HG03469 (cell line): Measurements from ENCODE around the gene LCAT.
"Not testable (repeated sequence)": the region's sequence is repeated elsewhere in the genome, so short reads cannot be mapped to it uniquely, and the experiment has no call there.

Experiments used
- ATAC-seq: cut with Tn5 transposase; IDR thresholded peaks from one replicate; pipeline ENCODE4 v1.9.1; 2021; ENCODE audit warnings: mild to moderate bottlenecking, moderate library complexity, moderate number of reproducible peaks; ENCODE audit not compliant: unreplicated experiment

Gene LCAT, protein sequence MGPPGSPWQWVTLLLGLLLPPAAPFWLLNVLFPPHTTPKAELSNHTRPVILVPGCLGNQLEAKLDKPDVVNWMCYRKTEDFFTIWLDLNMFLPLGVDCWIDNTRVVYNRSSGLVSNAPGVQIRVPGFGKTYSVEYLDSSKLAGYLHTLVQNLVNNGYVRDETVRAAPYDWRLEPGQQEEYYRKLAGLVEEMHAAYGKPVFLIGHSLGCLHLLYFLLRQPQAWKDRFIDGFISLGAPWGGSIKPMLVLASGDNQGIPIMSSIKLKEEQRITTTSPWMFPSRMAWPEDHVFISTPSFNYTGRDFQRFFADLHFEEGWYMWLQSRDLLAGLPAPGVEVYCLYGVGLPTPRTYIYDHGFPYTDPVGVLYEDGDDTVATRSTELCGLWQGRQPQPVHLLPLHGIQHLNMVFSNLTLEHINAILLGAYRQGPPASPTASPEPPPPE

DNA sequence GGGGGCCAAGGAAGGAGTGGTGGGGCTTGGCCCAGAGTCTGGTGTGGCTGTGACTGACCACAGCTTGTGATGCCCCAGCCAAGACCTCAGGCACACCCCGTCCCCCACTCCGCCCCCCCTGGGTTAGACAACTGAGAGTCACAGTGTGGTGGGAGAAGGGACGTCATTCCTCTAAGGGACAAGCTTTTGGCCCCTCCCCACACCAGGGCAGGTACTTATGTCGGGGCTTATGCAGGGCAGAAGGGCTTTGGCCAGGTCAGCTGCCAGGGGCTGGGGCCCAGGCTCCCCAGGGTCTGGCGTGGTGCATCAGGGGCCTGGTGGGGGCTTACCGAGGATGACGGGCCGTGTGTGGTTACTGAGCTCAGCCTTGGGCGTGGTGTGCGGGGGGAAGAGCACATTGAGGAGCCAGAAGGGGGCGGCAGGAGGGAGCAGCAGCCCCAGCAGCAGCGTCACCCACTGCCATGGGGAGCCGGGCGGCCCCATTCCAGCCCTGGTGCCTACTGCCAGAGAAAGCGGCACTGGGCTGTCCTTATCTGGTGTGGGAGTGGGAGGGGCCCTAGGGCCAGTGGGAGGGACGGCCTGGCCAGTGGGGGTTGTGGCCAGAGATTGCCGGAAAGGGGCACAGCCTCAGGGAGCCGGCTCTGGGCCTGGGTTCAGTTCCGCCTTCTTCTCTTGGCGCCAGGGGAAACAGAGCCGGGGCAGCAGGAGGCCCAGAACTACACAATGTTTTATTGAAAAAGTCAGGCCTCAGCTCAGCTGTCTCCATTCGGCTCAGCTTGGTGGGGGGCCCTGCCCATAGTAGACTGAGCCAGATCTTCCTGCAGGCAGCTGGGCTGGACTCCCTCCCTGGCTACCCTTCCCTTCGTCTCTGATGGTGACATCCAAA, at the start of gene LCAT:
TSS of gene LCAT (minus strand) at position 502 of the 886 bp plus-strand sequence. CDS start at position 483, 19 bp downstream.
- no peak for ATAC-seq

DNA sequence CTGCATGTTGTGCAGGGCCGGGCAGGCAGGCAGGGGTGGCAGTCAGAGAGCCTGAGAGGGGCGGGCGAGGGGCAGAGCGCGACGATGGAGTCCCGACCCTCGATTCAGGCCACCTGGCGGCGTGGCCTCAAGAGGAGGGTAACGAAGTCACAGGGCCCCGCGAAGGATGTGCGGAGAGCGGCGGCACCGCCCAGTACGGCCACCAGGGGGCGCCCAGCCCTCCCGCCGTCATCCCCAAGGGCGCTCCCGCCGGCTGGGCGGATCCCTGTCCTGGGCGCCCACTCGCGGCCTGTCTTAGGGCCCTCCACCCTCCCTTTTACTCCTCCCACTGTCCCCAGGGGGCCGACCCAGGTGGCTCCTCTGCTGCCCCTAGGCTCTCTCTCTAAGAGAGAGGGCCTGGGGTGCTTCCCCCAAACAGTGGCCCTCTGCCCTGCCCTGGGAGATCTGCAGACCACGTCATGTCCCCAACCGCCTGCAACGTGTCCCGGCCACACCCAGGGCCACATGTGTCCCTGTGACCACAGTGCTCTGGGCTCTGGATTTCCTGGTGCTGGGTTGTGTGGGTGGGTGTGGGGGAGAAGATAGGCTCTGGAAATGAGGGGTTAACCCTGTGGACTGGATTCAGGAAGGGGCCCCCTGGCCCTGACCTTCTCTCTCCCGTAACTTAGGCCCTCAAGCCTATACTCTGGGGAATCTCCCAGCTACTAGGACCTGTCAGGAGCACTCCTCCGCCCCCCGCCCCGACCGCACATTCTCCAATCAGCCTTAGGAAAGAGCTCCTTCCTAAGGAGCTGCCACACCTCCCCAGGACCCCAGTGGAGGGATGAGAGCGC, 49.5 kb upstream of the LCAT start:
- peak; percentile 47 for ATAC-seq

DNA sequence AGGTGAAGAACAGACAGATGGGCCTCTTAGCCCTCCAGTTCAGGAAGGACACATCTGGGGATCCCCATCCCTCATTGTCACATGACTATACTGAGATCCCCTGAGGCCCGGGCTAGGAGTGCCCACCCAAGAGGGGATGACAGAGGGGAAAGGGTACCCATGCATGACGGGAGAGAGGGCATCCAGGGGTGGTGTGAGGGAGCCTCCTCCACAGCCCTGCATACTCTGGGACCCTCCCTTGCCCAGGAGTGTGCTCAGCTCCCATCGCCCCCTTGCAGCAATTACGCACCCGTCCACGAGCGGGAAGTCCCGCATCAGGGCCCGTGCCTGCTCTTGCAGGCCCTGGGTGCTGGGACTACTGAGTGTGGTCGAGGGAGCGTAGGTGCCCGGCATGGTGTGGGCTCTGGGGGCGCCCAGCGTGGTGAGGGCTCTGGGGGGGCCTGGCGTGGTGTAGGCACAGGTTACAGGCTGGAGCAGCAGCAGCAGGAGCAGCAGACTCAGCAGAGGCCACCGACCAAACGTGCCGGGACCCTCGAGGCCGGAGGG, 48.8 kb upstream of the LCAT start:
- no peak for ATAC-seq

DNA sequence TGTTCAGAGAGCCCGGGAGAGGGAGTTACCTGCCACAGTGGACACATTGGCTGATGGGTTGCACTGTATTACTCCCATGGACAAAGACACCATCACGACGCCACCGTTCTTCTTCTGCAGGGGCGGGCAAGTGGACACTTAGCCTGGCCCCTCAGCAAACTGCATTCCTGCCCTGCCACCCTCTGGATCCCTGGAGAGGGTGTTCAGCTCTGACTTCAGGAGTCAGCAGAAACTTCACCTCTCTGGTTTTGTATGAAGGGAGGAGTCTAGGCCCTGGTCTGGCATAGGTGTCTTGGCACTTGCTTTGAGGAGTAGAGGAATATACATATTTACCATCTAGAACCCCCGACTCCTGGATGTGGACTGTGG, 46.1 kb upstream of the LCAT start:
- ATAC-seq = no peak

DNA sequence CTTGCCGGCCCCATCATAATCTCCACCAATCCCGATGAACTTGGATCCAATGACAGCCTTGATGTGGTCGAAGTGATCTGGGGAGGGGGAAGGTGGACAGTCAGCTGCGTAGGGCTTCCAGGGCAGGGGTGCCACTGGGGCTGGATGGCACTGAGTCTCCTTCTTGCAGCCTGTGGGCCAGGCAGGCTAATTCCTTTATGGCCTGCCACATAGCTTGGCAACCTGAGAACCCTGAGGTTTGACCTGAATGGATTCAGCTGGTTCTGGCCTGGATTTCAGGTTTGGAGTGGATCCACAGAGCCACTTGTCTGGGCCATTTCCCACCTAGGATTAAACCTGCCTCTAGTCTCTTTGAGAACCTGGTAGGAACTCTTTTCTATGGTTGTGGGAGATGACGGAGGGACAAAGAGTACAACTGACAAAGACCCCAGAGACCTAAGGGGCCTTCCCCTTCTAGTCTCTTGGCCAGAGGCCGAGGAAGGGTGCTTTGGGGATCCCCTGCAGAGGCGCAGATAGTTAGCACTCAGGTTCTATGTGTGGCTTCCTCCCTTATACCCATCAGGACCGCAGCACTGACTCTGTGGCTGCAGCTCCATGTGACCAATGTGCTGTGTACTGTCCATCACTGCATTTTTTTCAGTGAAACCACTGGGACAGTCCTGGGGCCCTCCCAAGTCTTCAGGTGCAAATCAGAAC, 45.5 kb upstream of the LCAT start:
- no peak for ATAC-seq

DNA sequence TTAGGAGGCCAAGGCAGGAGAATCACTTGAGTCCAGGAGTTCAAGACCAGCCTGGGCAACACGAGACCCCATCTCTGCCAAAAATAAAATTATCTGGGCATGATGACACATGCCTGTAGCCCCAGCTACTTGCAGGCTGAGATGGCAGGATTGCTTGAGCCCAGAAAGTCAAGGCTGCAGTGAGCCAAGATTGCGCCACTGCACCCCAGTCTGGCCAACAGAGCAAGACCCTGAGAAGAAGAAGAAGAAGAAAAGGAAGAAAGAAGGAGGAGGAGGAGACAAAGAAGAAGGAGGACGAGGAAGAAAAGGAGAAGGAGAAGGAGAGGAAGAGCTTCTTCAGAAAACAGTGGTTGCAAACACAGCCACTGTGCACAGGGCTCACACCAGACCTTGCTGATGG, 44.8 kb upstream of the LCAT start:
- no peak for ATAC-seq

DNA sequence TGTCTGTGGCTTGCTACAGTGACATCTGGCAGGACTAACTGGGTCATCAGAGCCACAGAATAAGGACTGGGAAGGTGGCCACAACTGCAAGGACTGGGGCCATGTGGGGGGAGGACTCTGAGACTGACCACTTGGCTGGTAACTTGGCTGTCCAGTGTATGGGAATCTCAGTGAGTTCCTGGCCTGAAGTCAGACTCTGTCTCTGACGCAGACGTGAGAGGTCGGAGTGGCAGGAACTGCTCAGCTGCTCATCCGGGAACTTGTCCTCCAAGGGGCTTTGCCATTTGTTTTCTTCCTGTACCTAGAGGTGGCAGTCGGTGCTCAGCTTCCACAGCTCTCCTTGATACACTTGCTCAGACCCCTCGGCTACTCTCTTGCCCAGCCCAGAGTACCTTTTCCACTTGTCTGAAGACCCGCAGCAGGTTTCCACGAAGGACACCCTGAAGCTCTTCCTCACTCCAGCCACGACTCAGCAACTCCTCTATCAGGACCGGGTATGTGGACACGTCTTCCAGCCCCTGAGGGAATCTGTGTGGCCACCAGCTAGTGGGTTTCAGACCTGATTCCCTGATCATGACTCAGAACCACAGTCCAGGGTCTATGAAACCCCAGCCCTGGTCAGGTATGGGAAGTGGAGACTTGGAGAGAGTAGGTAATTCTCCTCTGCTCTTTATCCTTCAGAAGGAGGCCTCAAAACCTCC, 43.7 kb upstream of the LCAT start:
- no peak for ATAC-seq

DNA sequence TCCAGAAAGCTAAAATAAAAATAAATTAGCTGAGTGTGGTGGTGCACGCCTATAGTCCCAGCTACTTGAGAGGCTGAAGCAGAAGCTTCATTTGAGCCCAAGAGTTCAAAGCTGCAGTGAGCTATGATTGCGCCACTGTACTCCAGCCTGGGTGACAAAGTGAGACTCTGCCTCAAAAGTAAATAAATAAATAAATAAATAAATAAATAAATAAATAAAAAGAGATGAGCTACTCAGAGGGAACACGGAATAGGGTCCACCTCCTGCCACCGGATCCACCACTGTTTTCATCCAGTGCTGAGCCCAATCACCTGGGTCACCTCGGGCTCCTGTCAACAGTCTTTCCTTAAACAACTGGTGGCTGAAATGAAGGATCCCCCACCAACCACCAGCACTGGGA, 43.0 kb upstream of the LCAT start:
- no peak for ATAC-seq

DNA sequence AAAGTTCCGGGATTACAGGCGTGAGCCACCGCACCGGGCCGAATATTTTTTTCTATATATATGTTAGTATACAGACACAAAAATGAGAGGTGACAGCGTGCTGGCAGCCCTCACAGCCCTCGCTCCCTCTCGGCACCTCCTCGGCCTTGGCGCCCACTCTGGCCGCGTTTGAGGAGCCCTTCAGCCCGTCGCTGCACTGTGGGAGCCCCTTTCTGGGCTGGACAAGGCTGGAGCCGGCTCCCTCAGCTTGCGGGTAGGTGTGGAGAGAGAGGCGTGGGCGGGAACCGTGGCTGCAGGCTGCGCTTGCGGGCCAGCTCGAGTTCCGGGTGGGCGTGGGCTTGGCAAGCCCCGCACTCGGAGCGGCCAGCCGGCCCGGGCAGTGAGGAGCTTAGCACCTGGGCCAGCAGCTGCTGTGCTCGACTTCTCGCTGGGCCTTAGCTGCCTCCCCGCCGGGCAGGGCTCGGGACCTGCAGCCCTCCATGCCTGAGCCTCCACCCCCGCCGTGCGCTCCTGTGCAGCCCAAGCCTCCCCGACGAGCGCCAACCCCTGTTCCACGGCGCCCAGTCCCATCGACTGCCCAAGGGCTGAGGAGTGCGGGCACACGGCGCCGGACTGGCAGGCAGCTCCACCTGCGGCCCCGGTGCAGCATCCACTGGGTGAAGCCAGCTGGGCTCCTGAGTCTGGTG, 38.2 kb upstream of the LCAT start:
- ATAC-seq = no peak

DNA sequence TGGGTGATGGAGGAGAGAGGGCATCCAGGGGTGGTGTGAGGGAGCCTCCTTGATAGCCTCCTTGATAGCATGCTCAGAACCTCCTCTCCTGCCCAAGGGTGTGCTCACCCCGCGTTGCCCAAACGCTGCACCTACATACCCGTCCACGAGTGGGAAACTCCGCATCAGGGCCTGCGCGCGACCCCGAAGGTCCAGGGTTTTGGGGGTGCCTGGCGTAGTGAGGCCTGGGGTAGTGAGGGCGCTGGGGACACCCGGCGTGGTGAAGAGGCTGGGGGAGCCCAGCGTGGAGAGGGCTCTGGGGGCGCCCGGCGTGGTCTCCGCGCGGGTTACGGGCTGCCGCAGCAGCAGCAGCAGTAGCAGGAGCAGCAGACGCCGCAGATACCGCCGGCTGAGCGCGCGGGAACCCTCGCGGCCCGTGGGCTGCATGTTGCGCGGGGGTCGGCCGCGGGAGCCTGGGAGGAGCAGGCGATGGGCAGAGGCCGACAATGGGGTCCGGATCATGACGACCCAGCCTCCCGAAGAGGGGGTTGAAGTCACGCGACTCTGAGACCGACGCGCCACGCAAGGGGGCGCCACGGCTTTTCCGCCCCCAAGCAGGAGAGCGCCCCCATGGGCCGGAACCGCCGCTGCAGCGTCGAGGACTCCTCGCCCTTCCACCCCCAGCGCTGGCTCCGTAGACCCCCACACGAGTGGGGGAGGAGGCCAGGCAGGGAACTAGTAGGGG, 36.2 kb upstream of the LCAT start, which contains the start of gene DPEP3:
TSS of gene DPEP3 (minus strand) at position 545 of the 724 bp plus-strand sequence. CDS start at position 426, 119 bp downstream.
- ATAC-seq = no peak

DNA sequence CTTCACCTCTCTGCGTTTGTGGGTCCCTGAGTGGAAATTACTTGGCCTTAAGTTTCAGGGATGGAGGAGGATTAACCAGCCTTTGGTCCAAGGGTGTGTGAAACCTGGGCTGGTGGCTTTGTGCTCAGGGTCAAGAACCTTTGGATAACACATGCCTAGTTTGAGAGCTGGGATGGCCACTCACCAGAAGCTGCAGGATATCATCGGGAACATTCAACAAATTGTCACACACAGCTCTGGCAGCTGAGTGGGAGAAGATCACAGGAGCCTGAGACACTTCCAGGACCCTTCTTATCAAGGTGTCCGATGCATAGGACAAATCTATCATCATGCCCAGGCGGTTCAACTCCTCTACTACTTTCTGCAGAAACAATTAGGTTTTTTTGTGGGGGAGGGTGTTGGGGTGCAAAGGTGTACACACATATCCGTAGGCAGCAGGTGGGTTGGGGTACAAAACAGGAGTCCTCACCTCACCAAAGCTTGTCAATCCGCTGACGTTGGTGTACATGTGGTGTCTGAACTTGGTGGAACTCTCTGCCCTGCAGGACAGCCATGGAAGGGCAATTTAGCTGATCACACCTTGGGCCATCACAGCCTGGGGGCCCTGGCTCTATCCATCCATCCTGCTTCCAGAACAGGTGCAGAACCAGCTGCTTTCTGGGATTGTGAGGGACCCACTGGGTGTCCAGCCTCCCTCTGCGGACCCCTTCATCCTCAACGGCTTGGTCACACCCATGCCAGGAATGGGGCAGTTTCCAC, 33.7 kb upstream of the LCAT start:
- ATAC-seq = no peak

DNA sequence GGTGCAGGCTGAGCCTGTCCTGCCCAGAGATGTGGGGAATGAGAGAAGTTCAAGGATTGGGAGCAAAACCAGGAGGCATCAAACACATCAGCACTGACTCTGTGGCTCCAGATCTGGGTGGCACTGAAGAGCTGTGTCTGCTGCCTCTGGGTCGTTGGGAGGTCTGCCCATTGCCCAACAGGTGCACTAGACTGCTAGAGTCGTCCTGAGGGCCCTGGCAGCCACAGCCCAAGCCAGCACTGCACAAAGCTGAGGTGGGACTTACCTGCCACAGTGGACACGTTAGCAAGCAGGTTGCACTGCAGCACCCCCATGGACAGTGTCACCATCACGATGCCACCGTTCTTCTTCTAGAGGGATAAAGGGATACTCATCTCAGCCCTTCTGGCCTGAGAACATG, 33.1 kb upstream of the LCAT start:
- no peak for ATAC-seq

DNA sequence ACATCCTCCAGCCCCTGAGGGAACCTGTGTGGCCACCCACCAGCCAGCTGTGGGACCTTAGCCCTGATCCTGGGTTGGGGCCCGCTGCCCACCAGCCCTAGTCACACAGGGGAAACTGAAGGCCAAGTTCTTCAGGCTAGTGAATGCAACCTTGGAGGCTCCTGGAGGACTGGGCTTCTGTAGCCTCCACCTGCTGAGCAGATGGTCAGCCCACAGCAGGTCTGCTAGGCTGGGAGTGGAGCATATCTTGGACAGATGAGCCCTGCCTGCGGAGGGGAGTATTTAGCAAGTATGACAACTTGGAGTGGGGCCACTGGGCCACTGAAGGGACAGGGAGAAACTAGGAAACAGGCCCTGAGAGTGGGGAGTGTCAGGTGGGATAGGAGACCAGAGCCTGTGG, 32.3 kb upstream of the LCAT start:
- no peak for ATAC-seq

DNA sequence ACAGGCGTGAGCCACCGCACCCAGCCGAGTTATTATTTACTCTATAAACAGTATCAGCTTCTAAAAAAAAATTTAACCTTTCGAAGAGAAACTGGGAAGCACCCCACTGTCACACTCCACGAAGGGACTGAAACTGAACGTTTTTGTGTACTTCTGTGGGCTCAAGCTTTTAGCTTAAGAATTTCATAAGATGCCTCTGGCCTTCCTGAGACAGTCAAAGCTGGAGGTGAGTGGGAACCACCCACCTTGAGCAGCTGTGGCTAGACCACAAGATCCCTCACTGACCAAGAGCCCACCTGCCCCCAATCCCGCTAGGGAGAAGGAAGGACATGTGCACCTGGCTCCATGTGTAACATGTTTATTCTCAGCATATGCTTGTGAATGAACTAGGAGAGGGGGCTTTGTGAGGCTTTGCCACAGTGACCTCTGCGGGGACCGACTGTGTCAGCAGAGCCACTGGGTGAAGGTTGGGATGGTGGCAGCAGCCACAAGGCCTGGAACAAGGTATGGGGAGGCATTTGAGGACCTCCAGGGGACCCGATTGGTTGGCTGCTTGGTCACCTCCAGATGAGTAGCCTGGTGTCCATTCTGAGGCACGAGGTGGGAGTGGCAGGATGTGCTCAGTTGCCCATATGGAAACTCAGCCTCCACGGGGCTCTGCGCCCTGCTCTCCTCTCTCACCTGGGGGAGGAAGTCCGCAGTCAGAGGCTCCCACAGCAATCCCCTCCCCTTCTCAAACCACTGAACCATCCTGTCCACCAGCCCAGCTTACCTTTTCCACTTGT, 31.6 kb upstream of the LCAT start:
- no peak for ATAC-seq

DNA sequence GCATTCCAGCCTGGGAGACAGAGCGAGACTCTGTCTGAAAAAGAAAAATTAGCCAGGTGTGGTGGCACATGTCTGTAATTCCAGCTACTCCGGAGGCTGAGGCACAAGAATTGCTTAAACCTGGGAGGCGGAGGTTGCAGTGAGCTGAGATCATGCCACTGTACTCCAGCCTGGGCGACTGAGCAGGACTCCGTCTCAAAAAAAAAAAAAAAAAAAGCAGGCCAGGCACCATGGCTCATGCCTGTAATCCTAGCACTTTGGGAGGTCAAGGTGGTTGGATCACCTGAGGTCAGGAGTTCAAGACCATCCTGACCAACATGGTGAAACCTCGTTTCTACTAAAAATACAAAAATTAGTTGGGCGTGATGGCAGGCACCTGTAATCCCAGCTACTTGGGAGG, 28.4 kb upstream of the LCAT start:
- not testable (repeated sequence) for ATAC-seq

DNA sequence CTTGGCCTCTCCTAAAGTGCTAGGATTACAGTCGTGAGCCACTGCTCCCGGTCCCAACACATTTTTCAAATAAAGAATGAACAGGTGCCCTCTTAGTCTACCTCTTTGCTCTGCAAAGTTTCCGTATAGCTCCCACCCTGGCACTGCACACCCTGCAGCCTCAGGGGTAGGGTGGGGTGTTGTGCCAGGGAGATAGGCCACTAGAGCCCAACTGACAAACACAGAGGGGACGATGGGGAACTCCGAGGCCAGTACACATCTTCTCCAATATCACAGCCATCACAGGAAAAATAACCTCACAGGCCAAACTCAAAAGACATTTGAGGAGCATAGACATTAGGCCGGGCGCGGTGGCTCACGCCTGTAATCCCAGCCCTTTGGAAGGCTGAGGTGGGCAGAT, 27.2 kb upstream of the LCAT start:
- ATAC-seq = no peak
